ENCODE measurements around the gene IMMP2L.

The IMMP2L gene

GRCh38 chr7:111571720-111572119, 9.4 kb upstream of the IMMP2L start:
- no peak overlapping the region for H3K4me3 ChIP-seq (ENCODE audit: low read depth, low read length)
- DNase-seq (ENCODE audit: low read depth): no peak
- no peak for TF ChIP-seq CTCF (IDR thresholded peaks at IDR 0.05; ENCODE audit: insufficient read depth, low read depth, low read length, missing control alignments)

- DNase-seq (ENCODE audit: low read depth): peak; percentile 30
- no peak for TF ChIP-seq CTCF (IDR thresholded peaks at IDR 0.05; ENCODE audit: insufficient read depth, low read depth, low read length, missing control alignments)
- no peak overlapping the region for H3K4me3 ChIP-seq (ENCODE audit: low read depth, low read length)
Measured at GRCh38 chr7:111568870-111569462, 6.7 kb upstream of the IMMP2L start.

GRCh38 chr7:111568419-111568818, 6.1 kb upstream of the IMMP2L start:
- H3K4me3 ChIP-seq (ENCODE audit: low read depth, low read length): no peak overlapping the region
- TF ChIP-seq CTCF (IDR thresholded peaks at IDR 0.05; ENCODE audit: insufficient read depth, low read depth, low read length, missing control alignments): no peak
- no peak for DNase-seq (ENCODE audit: low read depth)

GRCh38 chr7:111564078-111564477, 1.8 kb upstream of the IMMP2L start:
- TF ChIP-seq CTCF (IDR thresholded peaks at IDR 0.05; ENCODE audit: insufficient read depth, low read depth, low read length, missing control alignments): no peak
- no peak overlapping the region for H3K4me3 ChIP-seq (ENCODE audit: low read depth, low read length)
- DNase-seq (ENCODE audit: low read depth): no peak

- no peak for TF ChIP-seq CTCF (IDR thresholded peaks at IDR 0.05; ENCODE audit: insufficient read depth, low read depth, low read length, missing control alignments)
- no peak for DNase-seq (ENCODE audit: low read depth)
- peak overlapping the region; percentile 59 for H3K4me3 ChIP-seq (ENCODE audit: low read depth, low read length)
Measured at GRCh38 chr7:111561654-111561903, 713 bp downstream of the IMMP2L start.

GRCh38 chr7:111560773-111561653, 1.3 kb downstream of the IMMP2L start:
- peak; percentile 11 for DNase-seq (ENCODE audit: low read depth)
- H3K4me3 ChIP-seq (ENCODE audit: low read depth, low read length): peak overlapping the region; percentile 59
- TF ChIP-seq CTCF (IDR thresholded peaks at IDR 0.05; ENCODE audit: insufficient read depth, low read depth, low read length, missing control alignments): no peak
